BJ (cell line): ENCODE measurements around the gene SRGAP3. TPM values are rescaled to one million over a fixed set of nuclear protein-coding genes. Genes with fewer than 3 reads are reported as not detected.

Source experiments
- CTCF ChIA-PET: fragments of 350-600 bp; formaldehyde crosslinking; extraction: SDS; loops from one replicate; lab custom pipeline; 2021; ENCODE audit warnings: antibody characterized with exemption, inconsistent platforms; lab: Yijun Ruan, JAX
- POLR2A ChIA-PET: fragments of 300-600 bp; sonication (Branson Sonifier 250); formaldehyde crosslinking; extraction: SDS; loops from one replicate; lab custom pipeline; 2021; ENCODE audit warnings: antibody characterized with exemption; lab: Charles Lee
- DNase-seq: peaks from one replicate; pipeline ENCODE4 v3.0.0-alpha.2; 2011; ENCODE audit warnings: low read depth
- H3K27me3 ChIP-seq: 2 replicates; pipeline ENCODE4 v1.6.0; 2011; ENCODE audit warnings: low read length; ENCODE audit not compliant: control insufficient read depth, insufficient read depth
- H3K36me3 ChIP-seq: 2 replicates; pipeline ENCODE4 v1.5.1; 2011; ENCODE audit warnings: low read length; ENCODE audit not compliant: control insufficient read depth, insufficient read depth
- H3K4me3 ChIP-seq: 2 replicates; pipeline ENCODE4 v1.5.1; 2011; ENCODE audit warnings: low read depth, mild to moderate bottlenecking, control low read depth, low read length
- CTCF ChIP-seq: IDR thresholded peaks from 2 replicates; pipeline ENCODE4 v1.5.1; 2011; ENCODE audit warnings: low read depth, mild to moderate bottlenecking, control low read depth, inconsistent platforms, low read length, moderate library complexity; ENCODE audit not compliant: insufficient read depth
- polyA plus RNA-seq: library from polyadenylated mRNA; depleted of rRNA; stranded (reverse); fragments of >200 nt; gene quantifications from 2 replicates; pipeline ENCODE4 v1.2.3, GENCODE V29; 2011

Gene SRGAP3
- polyA plus RNA-seq, 1 experiment = 0.75 TPM

- no peak for DNase-seq
- CTCF ChIA-PET = no interaction called here
- H3K27me3 ChIP-seq = no peaks in the 10 kb centered on the region
- no peaks in the 10 kb centered on the region for H3K36me3 ChIP-seq
- no peak for TF ChIP-seq CTCF
- POLR2A ChIA-PET = no interaction called here
- H3K4me3 ChIP-seq = no peak overlapping the region
Observed at GRCh38 chr3:9161811-9162210, 87.6 kb downstream of the SRGAP3 start.

GRCh38 chr3:9161298-9161697 is 88.1 kb downstream of the SRGAP3 start:
- no peak for DNase-seq
- Histone ChIP-seq H3K36me3 (no peaks in the 10 kb centered on the region), H3K4me3 (no peak overlapping the region), H3K27me3 (no peaks in the 10 kb centered on the region)
- TF ChIP-seq CTCF = no peak
- ChIA-PET CTCF (no interaction called here), POLR2A (no interaction called here)

- Histone ChIP-seq H3K4me3 (no peak overlapping the region), H3K27me3 (no peaks in the 10 kb centered on the region), H3K36me3 (no peaks in the 10 kb centered on the region)
- ChIA-PET POLR2A (no interaction called here), CTCF (interaction anchor here (1.2 kb wide), 1 partner anchor 145 kb away, joined by 3 read pairs; no protein-coding TSS in a partner anchor)
- no peak for TF ChIP-seq CTCF
- no peak for DNase-seq
Observed at GRCh38 chr3:9158865-9159630, 90.4 kb downstream of the SRGAP3 start.

- CTCF ChIA-PET = no interaction called here
- TF ChIP-seq CTCF = no peak
- POLR2A ChIA-PET = no interaction called here
- Histone ChIP-seq H3K36me3 (no peaks in the 10 kb centered on the region), H3K4me3 (no peak overlapping the region), H3K27me3 (no peaks in the 10 kb centered on the region)
- DNase-seq = no peak
Observed at GRCh38 chr3:9157651-9158362, 91.6 kb downstream of the SRGAP3 start.

- no peaks in the 10 kb centered on the region for H3K36me3 ChIP-seq
- ChIA-PET CTCF (no interaction called here), POLR2A (no interaction called here)
- H3K27me3 ChIP-seq = no peaks in the 10 kb centered on the region
- H3K4me3 ChIP-seq = no peak overlapping the region
- no peak for DNase-seq
- no peak for TF ChIP-seq CTCF
Observed at GRCh38 chr3:9156604-9157003, 92.8 kb downstream of the SRGAP3 start.
